Gastroesophageal sphincter (tissue), 4 donors: Measurements from ENCODE around the gene ADM5. TPM values are rescaled to one million over a fixed set of nuclear protein-coding genes. Genes with fewer than 3 reads are reported as not detected.

Experiments
- ATAC-seq: fragments of 150-250 bp; one replicate; pipeline ENCODE4 v1.9.1; 2016; ENCODE audit warnings: mild to moderate bottlenecking, moderate library complexity
- H3K27ac ChIP-seq, 4 donors: fragments of 200-600 bp; sonication (generic) in 3 of 4; 1 replicate in 3 of 4; 2 replicates in 1 of 4; pipeline ENCODE4 v1.5.1; 2016 to 2019
- H3K27me3 ChIP-seq: fragments of 200-600 bp; sonication (generic); one replicate; pipeline ENCODE4 v1.5.1; 2019
- H3K36me3 ChIP-seq, 2 donors: fragments of 200-600 bp; sonication (generic); one replicate each; pipeline ENCODE4 v1.5.1; 2019; ENCODE audit warnings: control low read depth in 1 of 2
- H3K4me1 ChIP-seq, 3 donors: fragments of 200-600 bp; sonication (generic); 1 replicate in 2 of 3; 2 replicates in 1 of 3; pipeline ENCODE4 v1.5.1; 2016 to 2019; ENCODE audit warnings: control low read depth in 2 of 3
- H3K4me3 ChIP-seq, 2 donors: fragments of 200-600 bp; sonication (generic); one replicate each; pipeline ENCODE4 v1.5.1; 2019; ENCODE audit warnings: mild to moderate bottlenecking in 1 of 2, moderate library complexity in 1 of 2
- H3K9me3 ChIP-seq, 3 donors: fragments of 200-600 bp; sonication (generic); one replicate each; pipeline ENCODE4 v1.5.1; 2017 to 2019; ENCODE audit warnings: control low read depth in 2 of 3
- EP300 ChIP-seq: sonication (generic); formaldehyde crosslinking; IDR thresholded peaks from one replicate; pipeline ENCODE4 v1.6.1; 2017; ENCODE audit warnings: antibody characterized with exemption, mild to moderate bottlenecking
- POLR2A ChIP-seq, 2 donors: fragments of 450-650 bp; IDR thresholded peaks; one replicate each; pipeline ENCODE4 v1.6.1; 2017; ENCODE audit warnings: antibody characterized with exemption in 2 of 2, mild to moderate bottlenecking in 2 of 2, moderate library complexity in 1 of 2
- POLR2AphosphoS5 ChIP-seq: sonication (generic); formaldehyde crosslinking; IDR thresholded peaks from one replicate; pipeline ENCODE4 v1.6.1; 2017; ENCODE audit warnings: antibody characterized with exemption
- WGBS, 2 donors: methylation state at CpG; one replicate each; pipeline ENCODE4 v1.1.5; 2018; ENCODE audit warnings: low coverage in 1 of 2; 5-methylcytosine and 5-hydroxymethylcytosine counted together
- total RNA-seq, 4 donors: library from RNA; depleted of rRNA; stranded (reverse); fragments of >200 nt; gene quantifications; one replicate each; pipeline ENCODE4 v1.1.0, GENCODE V29; 2016
- TF ChIP-seq, protein P1 (sequence below), 4 experiments: fragments of 200-600 bp in 2 of 4; fragments of 450-650 bp in 2 of 4; sonication (generic) in 1 of 4; IDR thresholded peaks; one replicate each; pipeline ENCODE4 v1.5.1; 2017 to 2019; ENCODE audit warnings: antibody characterized with exemption in 4 of 4, mild to moderate bottlenecking in 2 of 4, moderate library complexity in 2 of 4

The ADM5 gene
- total RNA-seq, 4 donors from 2014 or later: 1.3 to 4.1 (median 1.5) TPM; not detected in 1

- Histone ChIP-seq H3K4me3 (peak overlapping the region in 1 of 2 donors; percentile 4), H3K27me3 (peaks cover 24% of the 10 kb centered on the region), H3K9me3 (no peaks in the 10 kb centered on the region), H3K36me3 (peaks cover 0 to 78% of the 10 kb centered on the region in 2 donors), H3K27ac (peak overlapping the region in 1 of 4 donors; percentile 17), H3K4me1 (peaks cover 0 to 34% (median 17%) of the 10 kb centered on the region in 3 donors)
- TF ChIP-seq POLR2A (IDR thresholded peaks at IDR 0.05) (no peak), EP300 (no peak), POLR2AphosphoS5 (no peak)
- TF ChIP-seq, protein P1, sequence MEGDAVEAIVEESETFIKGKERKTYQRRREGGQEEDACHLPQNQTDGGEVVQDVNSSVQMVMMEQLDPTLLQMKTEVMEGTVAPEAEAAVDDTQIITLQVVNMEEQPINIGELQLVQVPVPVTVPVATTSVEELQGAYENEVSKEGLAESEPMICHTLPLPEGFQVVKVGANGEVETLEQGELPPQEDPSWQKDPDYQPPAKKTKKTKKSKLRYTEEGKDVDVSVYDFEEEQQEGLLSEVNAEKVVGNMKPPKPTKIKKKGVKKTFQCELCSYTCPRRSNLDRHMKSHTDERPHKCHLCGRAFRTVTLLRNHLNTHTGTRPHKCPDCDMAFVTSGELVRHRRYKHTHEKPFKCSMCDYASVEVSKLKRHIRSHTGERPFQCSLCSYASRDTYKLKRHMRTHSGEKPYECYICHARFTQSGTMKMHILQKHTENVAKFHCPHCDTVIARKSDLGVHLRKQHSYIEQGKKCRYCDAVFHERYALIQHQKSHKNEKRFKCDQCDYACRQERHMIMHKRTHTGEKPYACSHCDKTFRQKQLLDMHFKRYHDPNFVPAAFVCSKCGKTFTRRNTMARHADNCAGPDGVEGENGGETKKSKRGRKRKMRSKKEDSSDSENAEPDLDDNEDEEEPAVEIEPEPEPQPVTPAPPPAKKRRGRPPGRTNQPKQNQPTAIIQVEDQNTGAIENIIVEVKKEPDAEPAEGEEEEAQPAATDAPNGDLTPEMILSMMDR (IDR thresholded peaks at IDR 0.05): no peak
- WGBS, 2 donors: 52 to 75% methylated on average over 8 to 10 of the region's 23 CpGs
- ATAC-seq: no peak
Observed at GRCh38 chr19:49685845-49686332, 3.5 kb upstream of the ADM5 start.

- 90% methylated on average over 15 of the region's 27 CpGs; no CpG with 5 or more reads in 1 of the 2 donors for WGBS, 2 donors
- Histone ChIP-seq H3K9me3 (no peaks in the 10 kb centered on the region), H3K36me3 (peaks cover 0 to 71% of the 10 kb centered on the region in 2 donors), H3K27me3 (peaks cover 31% of the 10 kb centered on the region), H3K4me3 (peak overlapping the region in 1 of 2 donors; percentile 52), H3K4me1 (peaks cover 0 to 34% (median 22%) of the 10 kb centered on the region in 3 donors), H3K27ac (peak overlapping the region in 2 of 4 donors; percentile 36 to 49)
- no peak for ATAC-seq
- TF ChIP-seq, protein P1 (IDR thresholded peaks at IDR 0.05): no peak
- TF ChIP-seq POLR2A (IDR thresholded peaks at IDR 0.05) (no peak), EP300 (no peak), POLR2AphosphoS5 (no peak)
Observed at GRCh38 chr19:49686503-49687088, 2.8 kb upstream of the ADM5 start.

- Histone ChIP-seq H3K4me3 (peak overlapping the region in 1 of 2 donors; percentile 52), H3K27me3 (peaks cover 37% of the 10 kb centered on the region), H3K9me3 (no peaks in the 10 kb centered on the region), H3K27ac (peak overlapping the region in 2 of 4 donors; percentile 36 to 49), H3K4me1 (peaks cover 0 to 37% (median 24%) of the 10 kb centered on the region in 3 donors), H3K36me3 (peaks cover 0 to 66% of the 10 kb centered on the region in 2 donors)
- TF ChIP-seq, protein P1 (IDR thresholded peaks at IDR 0.05): no peak
- TF ChIP-seq POLR2A (IDR thresholded peaks at IDR 0.05) (no peak), POLR2AphosphoS5 (no peak), EP300 (no peak)
- WGBS, 2 donors: 40% methylated on average over 1 of the region's 12 CpGs; no CpG with 5 or more reads in 1 of the 2 donors
- no peak for ATAC-seq
Observed at GRCh38 chr19:49687150-49687549, 2.2 kb upstream of the ADM5 start.

GRCh38 chr19:49687566-49688316, 1.7 kb upstream of the ADM5 start:
- peaks cover 0 to 37% (median 24%) of the 10 kb centered on the region in 3 donors for H3K4me1 ChIP-seq
- peaks cover 37% of the 10 kb centered on the region for H3K27me3 ChIP-seq
- peak overlapping the region in 3 of 4 donors; percentile 54 to 71 (median 62) for H3K27ac ChIP-seq
- 48 to 51% methylated on average over 2 to 11 of the region's 26 CpGs for WGBS, 2 donors
- no peaks in the 10 kb centered on the region for H3K9me3 ChIP-seq
- H3K4me3 ChIP-seq: peak overlapping the region in 1 of 2 donors; percentile 52
- ATAC-seq: no peak
- peaks cover 0 to 60% of the 10 kb centered on the region in 2 donors for H3K36me3 ChIP-seq
- no peak for TF ChIP-seq POLR2AphosphoS5
- no peak for TF ChIP-seq EP300
- TF ChIP-seq POLR2A (IDR thresholded peaks at IDR 0.05): no peak
- TF ChIP-seq, protein P1 (IDR thresholded peaks at IDR 0.05): no peak
